ENCODE data around the gene MIPOL1.
"Not testable (repeated sequence)": the region's sequence is repeated elsewhere in the genome, so short reads cannot be mapped to it uniquely, and the experiment has no call there.

MIPOL1 gene

DNA sequence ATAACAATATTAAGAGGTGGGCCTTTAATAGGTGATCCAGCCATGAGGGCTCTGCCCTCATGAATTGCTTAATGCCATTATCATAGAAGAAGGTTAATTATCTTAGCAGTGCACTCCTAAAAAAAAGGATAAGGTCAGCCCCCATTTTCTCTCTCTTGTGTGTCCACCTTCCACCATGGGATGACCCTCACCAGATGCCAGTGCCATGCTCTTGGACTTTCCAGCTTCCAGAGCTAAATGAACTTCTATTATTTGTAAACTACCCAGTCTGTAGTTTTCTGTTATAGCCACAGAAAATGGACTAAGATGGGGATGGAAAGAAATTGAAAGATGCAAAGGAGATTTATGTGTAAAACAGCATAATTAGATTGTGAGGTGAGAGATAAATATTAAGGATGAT lies 271.9 kb downstream of the MIPOL1 start:
- ATAC-seq: no peak

GRCh38 chr14:37470251-37470650 lies 272.5 kb downstream of the MIPOL1 start:
- no peak for ATAC-seq

GRCh38 chr14:37472906-37473305 lies 275.2 kb downstream of the MIPOL1 start:
- no peak for ATAC-seq

GRCh38 chr14:37474191-37474590 lies 276.5 kb downstream of the MIPOL1 start:
- no peak for ATAC-seq

DNA sequence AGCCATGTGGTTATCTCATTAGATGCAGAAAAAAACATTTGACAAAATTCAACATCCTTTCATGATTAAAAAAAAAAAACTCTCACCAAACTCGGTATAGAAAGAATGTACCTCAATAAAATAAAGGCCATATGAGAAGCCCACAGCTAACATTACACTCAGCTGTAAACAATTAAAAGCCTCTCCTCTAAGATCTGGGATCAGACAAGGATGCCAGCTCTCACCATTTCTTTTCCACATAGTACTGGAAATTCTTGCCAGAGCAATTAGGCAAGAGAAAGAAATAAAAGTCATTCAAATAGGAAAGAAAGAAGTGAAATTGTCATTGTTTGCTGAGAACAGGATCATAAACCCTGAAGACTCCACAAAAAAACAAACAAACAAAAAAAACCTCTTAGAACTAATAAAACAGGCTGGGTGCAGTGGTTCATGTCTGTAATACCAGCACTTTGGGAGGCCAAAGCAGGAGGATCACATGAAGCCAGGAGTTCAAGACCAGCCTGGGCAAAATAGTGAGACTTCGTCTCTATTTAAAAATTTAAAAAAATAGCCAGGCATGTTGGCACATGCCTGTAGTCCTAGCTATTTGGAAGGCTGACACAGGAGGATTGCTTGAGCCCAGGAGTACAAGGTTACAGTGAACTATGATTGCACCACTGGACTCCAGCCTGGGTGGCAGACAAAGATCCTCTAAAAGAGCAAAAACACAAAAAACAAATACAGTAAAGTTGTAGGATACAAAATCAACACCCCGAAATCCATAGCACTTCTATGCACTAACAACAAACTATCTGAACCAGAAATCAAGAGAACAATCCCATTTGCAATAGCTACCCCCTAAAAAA lies 282.9 kb downstream of the MIPOL1 start:
- ATAC-seq: no peak

- ATAC-seq: no peak
These were observed 284.7 kb downstream of the MIPOL1 start for GRCh38 chr14:37482428-37482827.

DNA sequence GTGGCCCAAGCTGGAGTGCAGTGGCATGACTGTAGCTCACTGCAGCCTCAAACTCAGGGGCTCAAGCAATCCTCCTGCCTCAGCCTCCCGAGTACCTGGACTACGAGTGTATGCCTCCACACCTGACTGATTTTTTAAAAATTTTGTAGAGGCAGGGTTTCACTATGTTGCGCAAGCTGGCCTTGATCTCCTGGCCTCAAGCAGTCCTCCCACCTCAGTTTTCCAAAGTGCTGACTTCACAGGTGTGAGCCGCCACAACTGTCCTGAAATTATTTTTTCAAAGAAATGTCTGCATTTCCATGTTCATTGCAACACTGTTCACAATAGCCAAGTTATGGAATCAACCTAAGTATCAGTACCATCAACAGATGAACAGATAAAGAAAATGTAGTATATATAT lies 285.9 kb downstream of the MIPOL1 start:
- ATAC-seq: no peak

GRCh38 chr14:37490607-37491006 lies 292.9 kb downstream of the MIPOL1 start:
- ATAC-seq: no peak

DNA sequence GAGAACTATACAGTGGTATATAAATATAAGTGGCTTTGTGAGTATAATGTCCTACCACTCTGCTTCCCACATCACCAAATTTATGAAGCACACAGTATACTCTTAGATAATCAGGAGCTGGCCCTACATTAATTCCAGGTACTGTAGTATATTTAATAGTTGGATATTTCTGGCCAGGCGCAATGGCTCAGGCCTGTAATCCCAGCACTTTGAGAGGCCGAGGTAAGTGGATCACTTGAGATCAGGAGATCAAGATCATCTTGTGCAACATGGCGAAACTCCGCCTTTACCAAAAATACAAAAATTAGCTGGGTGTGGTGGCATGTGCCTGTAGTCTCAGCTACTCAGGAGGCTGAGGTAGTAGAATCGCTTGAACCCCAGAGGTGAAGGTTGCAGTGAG lies 293.3 kb downstream of the MIPOL1 start:
- ATAC-seq: no peak

GRCh38 chr14:37493606-37494005 lies 295.9 kb downstream of the MIPOL1 start:
- no peak for ATAC-seq

- no peak for ATAC-seq
These were observed 299.7 kb downstream of the MIPOL1 start for GRCh38 chr14:37497422-37497821.

- no peak for ATAC-seq
These were observed 304.1 kb downstream of the MIPOL1 start for GRCh38 chr14:37501877-37502276.

DNA sequence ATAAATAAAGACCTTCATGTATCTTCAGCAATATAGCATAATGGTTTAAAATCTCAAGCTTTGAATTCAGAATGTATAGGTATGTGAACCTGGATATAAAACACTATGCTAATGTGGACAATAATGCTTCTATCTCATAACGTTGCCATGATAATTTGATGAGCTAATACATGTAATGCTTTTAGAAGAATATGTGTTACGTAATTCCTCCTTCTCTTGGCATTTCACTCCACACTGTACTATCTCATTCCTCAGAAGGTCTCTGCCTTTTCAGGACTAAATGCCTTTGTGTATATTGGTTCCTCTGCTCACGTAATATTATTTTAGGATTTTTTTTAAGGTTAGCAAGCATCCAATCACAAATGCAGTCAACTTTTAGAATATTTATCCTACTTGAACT lies 310.8 kb downstream of the MIPOL1 start:
- ATAC-seq: no peak

DNA sequence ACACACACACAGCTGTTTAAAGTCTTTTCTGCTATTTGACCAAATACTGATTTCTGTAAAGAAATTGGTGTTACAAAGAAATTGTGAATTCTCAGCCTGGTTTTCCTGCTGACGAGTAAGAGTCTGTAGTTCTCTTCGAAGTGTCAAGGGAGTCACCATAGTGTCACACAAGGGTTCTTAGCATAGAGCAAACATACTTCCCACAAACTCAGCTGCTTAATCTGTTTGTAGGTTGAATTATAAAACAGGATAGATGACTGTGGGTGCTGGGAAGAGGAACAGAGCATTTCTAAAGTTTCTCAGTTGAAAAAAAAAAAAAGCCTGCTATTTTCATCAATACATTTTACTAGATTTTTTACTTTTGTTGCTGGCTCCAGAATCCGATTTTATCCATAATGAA lies 314.4 kb downstream of the MIPOL1 start:
- no peak for ATAC-seq

- ATAC-seq: no peak
These were observed 318.0 kb downstream of the MIPOL1 start for GRCh38 chr14:37515771-37516170.

GRCh38 chr14:37526994-37527393 lies 329.3 kb downstream of the MIPOL1 start:
- ATAC-seq: no peak

GRCh38 chr14:37539992-37540391 lies 342.3 kb downstream of the MIPOL1 start:
- no peak for ATAC-seq

GRCh38 chr14:37544407-37544806 lies 346.7 kb downstream of the MIPOL1 start:
- no peak for ATAC-seq

- no peak for ATAC-seq
These were observed 347.4 kb downstream of the MIPOL1 start for GRCh38 chr14:37545174-37545573.

DNA sequence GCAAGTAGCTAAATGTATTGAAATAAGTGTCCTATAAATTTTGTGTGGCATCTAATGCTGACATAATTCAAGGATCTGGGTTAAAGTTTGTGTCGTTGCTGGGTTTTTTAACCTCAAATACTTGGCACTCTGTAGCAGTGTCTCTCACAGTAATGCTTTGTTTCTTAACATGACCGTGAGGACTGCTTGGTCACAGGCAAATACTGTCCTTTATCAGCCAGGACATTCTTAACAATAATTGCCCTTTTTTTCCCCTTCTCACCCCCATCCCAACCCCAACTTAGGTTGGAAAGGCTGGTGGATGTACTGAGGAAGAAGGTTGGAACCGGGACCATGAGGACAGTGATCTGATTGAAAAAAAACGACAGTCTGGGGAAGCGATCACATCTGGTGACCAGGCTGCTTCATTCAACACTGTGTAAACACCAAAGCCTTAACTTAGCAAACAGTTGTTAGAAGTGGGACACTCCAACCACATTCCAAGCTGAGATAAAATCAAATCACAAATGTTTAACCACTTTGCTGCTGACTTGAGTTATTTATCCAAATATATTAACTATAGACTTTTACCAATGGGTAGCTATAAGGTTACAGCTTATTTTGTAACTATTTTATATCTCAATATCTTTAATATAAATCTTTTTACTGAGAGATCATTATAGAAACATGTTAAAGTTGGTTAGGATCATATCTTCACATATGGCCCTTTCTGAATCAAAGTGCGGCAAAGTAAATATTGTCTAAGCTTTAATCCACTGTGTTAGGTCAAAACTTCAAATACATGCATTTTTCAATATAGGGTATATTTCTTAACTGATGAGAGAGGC lies 349.1 kb downstream of the MIPOL1 start:
- no peak for ATAC-seq

DNA sequence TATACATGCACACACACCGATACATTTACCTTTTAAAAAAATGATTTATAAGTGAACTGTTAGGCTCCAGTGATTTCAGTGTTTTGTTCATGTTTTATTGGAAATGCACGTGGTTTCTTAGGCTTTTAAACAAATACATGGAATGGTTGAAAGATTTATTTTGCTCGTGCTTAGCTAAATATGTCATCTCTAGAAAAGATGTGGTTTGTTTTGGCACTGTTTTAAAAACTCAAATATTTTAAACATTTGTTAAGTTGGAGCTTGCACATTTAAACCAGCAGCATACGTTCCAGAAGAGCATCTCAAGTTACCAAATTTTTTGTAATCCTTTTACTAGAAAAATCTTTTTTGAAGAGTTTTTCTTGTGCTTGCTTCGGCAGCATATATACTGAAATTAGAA lies 352.8 kb downstream of the MIPOL1 start:
- ATAC-seq: no peak

DNA sequence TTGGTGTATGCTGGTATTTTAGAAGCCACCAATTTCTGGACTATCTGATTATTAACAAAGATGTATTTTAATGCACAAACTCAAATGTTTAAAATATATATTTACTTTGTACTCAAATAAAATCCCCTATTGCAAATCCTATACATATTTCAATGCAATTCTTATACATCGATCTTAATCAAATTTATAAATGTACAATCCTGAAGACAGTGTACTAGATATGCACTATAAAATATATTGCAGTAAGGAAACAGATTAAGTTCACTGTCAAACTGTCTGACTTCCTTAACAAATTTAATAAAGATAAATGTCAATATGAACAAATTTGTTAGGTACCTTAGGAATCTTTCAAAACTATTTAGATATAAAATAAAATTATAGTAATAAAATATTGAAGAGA lies 353.4 kb downstream of the MIPOL1 start:
- no peak for ATAC-seq

- no peak for ATAC-seq
These were observed 356.3 kb downstream of the MIPOL1 start for GRCh38 chr14:37553935-37554550.

DNA sequence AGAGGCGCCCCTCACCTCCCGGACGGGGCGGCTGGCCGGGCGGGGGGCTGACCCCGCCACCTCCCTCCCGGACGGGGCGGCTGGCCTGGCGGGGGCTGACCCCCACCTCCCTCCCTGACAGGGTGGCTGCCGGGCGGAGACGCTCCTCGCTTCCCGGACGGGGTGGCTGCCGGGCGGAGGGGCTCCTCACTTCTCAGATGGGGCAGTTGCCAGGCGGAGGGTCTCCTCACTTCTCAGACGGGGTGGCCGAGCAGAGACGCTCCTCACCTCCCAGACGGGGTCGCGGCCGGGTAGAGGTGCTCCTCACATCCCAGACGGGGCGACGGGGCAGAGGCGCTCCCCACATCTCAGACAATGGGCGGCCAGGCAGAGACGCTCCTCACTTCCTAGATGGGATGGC lies 357.9 kb downstream of the MIPOL1 start:
- not testable (repeated sequence) for ATAC-seq
